HepG2 (cell line): Measurements from ENCODE around the gene PANX1.

Experiments
- CENPT ChIP-seq: sonication (generic); formaldehyde crosslinking; IDR thresholded peaks from 2 replicates; pipeline ENCODE4 v1.8.0; 2022; ENCODE audit warnings: low read depth, mild to moderate bottlenecking, moderate library complexity, missing genetic modification reagents
- CTCF ChIP-seq: sonication (generic); formaldehyde crosslinking; IDR thresholded peaks from 2 replicates; pipeline ENCODE4 v1.5.0; 2020; ENCODE audit warnings: mild to moderate bottlenecking, missing genetic modification reagents, moderate library complexity
- NKX3-1 ChIP-seq: sonication (generic); formaldehyde crosslinking; IDR thresholded peaks from 2 replicates; pipeline ENCODE4 v1.5.0; 2020; ENCODE audit warnings: missing genetic modification reagents
- PATZ1 ChIP-seq: sonication (generic); formaldehyde crosslinking; IDR thresholded peaks from 2 replicates; pipeline ENCODE4 v1.4.0; 2020; ENCODE audit warnings: missing genetic modification reagents
- ZBTB2 ChIP-seq: sonication (generic); formaldehyde crosslinking; IDR thresholded peaks from 2 replicates; pipeline ENCODE4 v1.8.0; 2022; ENCODE audit warnings: low read depth, missing genetic modification reagents

- no peak for TF ChIP-seq PATZ1 (CRISPR knock-in tag)
- no peak for TF ChIP-seq NKX3-1
- TF ChIP-seq CENPT = no peak
- no peak for TF ChIP-seq ZBTB2 (CRISPR knock-in tag)
- no peak for TF ChIP-seq CTCF (CRISPR knock-in tag)
Measured at GRCh38 chr11:94212898-94213297, 84.3 kb downstream of the PANX1 start.
